Hepatocyte (in vitro differentiated cells): ENCODE measurements around the gene EEF1AKMT2. TPM values are rescaled to one million over a fixed set of nuclear protein-coding genes. Genes with fewer than 3 reads are reported as not detected.

Source experiments
- DNase-seq: peaks from one replicate; pipeline ENCODE4 v3.0.0-alpha.2; 2016; ENCODE audit warnings: low spot score
- H2AFZ ChIP-seq: fragments of 200-600 bp; sonication (generic); 2 replicates; pipeline ENCODE4 v1.6.0; 2016; ENCODE audit warnings: antibody characterized with exemption, mild to moderate bottlenecking
- H3K27ac ChIP-seq: fragments of 200-600 bp; sonication (generic); 2 replicates; pipeline ENCODE4 v1.5.1; 2016; ENCODE audit warnings: mild to moderate bottlenecking
- H3K27me3 ChIP-seq: fragments of 200-600 bp; sonication (generic); 2 replicates; pipeline ENCODE4 v1.6.1; 2016
- H3K36me3 ChIP-seq: fragments of 200-600 bp; sonication (generic); replicated peaks from 2 replicates; pipeline ENCODE4 v1.5.1; 2016; ENCODE audit warnings: low read depth; ENCODE audit not compliant: insufficient read depth
- H3K4me1 ChIP-seq: fragments of 200-600 bp; sonication (generic); 2 replicates; pipeline ENCODE4 v1.5.1; 2016; ENCODE audit warnings: mild to moderate bottlenecking, moderate library complexity; ENCODE audit not compliant: insufficient read depth
- H3K4me2 ChIP-seq: fragments of 200-600 bp; sonication (generic); 2 replicates; pipeline ENCODE4 v1.6.0; 2016
- H3K4me3 ChIP-seq: fragments of 200-600 bp; sonication (generic); 2 replicates; pipeline ENCODE4 v1.5.1; 2016; ENCODE audit warnings: mild to moderate bottlenecking
- H3K79me2 ChIP-seq: fragments of 200-600 bp; sonication (generic); 2 replicates; pipeline ENCODE4 v1.6.0; 2017; ENCODE audit warnings: mild to moderate bottlenecking
- H3K9me2 ChIP-seq: fragments of 200-600 bp; sonication (generic); replicated peaks from 2 replicates; pipeline ENCODE4 v1.6.0; 2017; ENCODE audit warnings: mild to moderate bottlenecking; ENCODE audit not compliant: insufficient read depth
- H3K9me3 ChIP-seq: fragments of 200-600 bp; sonication (generic); 2 replicates; pipeline ENCODE4 v1.5.1; 2016; ENCODE audit warnings: low read depth, mild to moderate bottlenecking
- H4K20me1 ChIP-seq: fragments of 200-600 bp; sonication (generic); 2 replicates; pipeline ENCODE4 v1.6.0; 2016; ENCODE audit warnings: mild to moderate bottlenecking; ENCODE audit not compliant: insufficient read depth, poor library complexity, severe bottlenecking
- EZH2 ChIP-seq: fragments of 200-600 bp; sonication (generic); IDR thresholded peaks from 2 replicates; pipeline ENCODE4 v1.6.1; 2016; ENCODE audit warnings: antibody characterized with exemption, mild to moderate bottlenecking, borderline replicate concordance
- EZH2phosphoT487 ChIP-seq: fragments of 200-600 bp; sonication (generic); IDR thresholded peaks from one replicate; pipeline ENCODE4 v1.6.1; 2018; ENCODE audit warnings: antibody characterized with exemption, mild to moderate bottlenecking, low read depth, moderate library complexity; ENCODE audit not compliant: unreplicated experiment, severe bottlenecking
- WGBS: methylation state at CpG from one replicate; pipeline ENCODE4 v1.1.6; 2016; ENCODE audit warnings: low lambda C conversion rate; ENCODE audit errors: missing lambda C conversion rate; 5-methylcytosine and 5-hydroxymethylcytosine counted together
- polyA plus RNA-seq: library from polyadenylated mRNA; unstranded; fragments of >200 nt; fragmentation: Nextera tagmentation; extraction: Ambion mirVana; gene quantifications from 2 replicates; pipeline ENCODE4 v1.2.1, GENCODE V29; 2016
- total RNA-seq: library from RNA; depleted of rRNA; stranded (reverse); fragments of >200 nt; gene quantifications from 2 replicates; pipeline ENCODE4 v1.2.3, GENCODE V29; 2014
- TF ChIP-seq, protein P1 (sequence below): fragments of 200-600 bp; sonication (generic); IDR thresholded peaks from 2 replicates; pipeline ENCODE4 v1.5.1; 2016; ENCODE audit warnings: antibody characterized with exemption, mild to moderate bottlenecking; ENCODE audit not compliant: poor library complexity

Gene EEF1AKMT2
- total and polyA plus RNA-seq, 2 experiments from 2014 or later, result 9.8 to 10.5 TPM

DNA sequence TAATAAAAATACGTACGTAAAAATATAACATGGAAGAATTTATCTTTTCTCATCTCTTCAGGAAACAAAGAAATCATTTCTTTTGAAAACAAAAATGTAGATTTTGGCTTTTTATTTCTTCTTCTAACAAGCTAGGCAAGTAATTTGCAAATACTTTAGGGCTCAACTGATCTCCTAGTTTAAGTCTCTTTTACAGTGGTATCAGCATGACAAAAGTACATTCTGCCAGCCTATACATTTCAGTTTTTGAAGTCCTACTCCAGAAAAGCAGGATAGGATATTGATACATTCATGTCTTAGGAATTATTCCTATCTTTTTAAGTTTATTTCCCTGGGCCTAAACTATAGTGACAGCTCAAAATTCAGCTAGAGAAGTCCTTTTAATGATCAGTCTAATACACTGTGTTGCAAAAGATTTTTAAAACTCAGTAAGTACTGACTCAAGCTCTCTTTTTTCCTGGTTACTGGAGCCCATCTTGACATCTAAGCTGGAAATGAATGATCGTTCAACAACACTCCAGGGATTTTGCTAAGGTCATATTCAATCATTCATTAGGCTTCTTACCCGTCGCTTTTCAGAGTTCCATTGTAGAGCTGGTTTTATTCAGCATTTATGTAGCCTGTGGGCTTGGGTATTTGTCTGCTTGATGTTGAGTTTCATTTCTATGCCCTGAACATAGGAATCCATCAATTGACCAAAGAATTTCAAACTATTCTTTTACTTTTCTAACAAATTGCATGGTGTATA, 35.4 kb downstream of the EEF1AKMT2 start:
- Histone ChIP-seq H2AFZ (no peak overlapping the region), H4K20me1 (no peaks in the 10 kb centered on the region), H3K27me3 (no peaks in the 10 kb centered on the region), H3K27ac (no peak overlapping the region), H3K4me1 (no peaks in the 10 kb centered on the region), H3K9me3 (no peaks in the 10 kb centered on the region), H3K4me2 (no peak overlapping the region), H3K36me3 (no peaks in the 10 kb centered on the region), H3K79me2 (no peaks in the 10 kb centered on the region), H3K9me2 (no peaks in the 10 kb centered on the region), H3K4me3 (no peak overlapping the region)
- DNase-seq, result no peak
- TF ChIP-seq EZH2phosphoT487 (no peak), EZH2 (no peak)
- TF ChIP-seq, protein P1, sequence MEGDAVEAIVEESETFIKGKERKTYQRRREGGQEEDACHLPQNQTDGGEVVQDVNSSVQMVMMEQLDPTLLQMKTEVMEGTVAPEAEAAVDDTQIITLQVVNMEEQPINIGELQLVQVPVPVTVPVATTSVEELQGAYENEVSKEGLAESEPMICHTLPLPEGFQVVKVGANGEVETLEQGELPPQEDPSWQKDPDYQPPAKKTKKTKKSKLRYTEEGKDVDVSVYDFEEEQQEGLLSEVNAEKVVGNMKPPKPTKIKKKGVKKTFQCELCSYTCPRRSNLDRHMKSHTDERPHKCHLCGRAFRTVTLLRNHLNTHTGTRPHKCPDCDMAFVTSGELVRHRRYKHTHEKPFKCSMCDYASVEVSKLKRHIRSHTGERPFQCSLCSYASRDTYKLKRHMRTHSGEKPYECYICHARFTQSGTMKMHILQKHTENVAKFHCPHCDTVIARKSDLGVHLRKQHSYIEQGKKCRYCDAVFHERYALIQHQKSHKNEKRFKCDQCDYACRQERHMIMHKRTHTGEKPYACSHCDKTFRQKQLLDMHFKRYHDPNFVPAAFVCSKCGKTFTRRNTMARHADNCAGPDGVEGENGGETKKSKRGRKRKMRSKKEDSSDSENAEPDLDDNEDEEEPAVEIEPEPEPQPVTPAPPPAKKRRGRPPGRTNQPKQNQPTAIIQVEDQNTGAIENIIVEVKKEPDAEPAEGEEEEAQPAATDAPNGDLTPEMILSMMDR, result no peak
- 88% methylated on average over 5 of the region's 5 CpGs for WGBS

DNA sequence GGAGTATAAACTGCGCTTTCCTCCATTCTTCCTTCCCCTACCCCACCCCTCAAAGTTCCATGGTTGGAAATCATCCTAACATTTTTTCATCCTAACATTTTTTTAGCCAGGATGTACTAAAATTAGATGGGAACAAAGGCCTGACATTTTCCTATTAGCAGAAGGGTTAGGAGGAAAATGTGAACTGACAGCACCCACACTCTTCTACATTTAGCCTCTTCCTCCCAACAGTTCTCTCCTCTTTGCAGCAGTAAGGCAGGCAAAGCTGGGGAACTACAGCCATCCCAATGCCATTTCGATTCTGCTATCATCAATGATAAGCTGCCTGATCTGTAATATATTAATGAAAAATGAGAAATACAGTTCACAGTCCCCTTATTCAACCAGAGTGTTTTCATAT, 36.1 kb downstream of the EEF1AKMT2 start:
- H3K4me3 ChIP-seq, result no peak overlapping the region
- no peaks in the 10 kb centered on the region for H3K27me3 ChIP-seq
- DNase-seq, result no peak
- H3K4me2 ChIP-seq, result no peak overlapping the region
- H3K9me2 ChIP-seq, result no peaks in the 10 kb centered on the region
- WGBS, result 89% methylated on average over 2 of the region's 2 CpGs
- TF ChIP-seq EZH2phosphoT487, result no peak
- TF ChIP-seq, protein P1, result no peak
- TF ChIP-seq EZH2, result no peak
- H3K9me3 ChIP-seq, result no peaks in the 10 kb centered on the region
- no peaks in the 10 kb centered on the region for H4K20me1 ChIP-seq
- no peaks in the 10 kb centered on the region for H3K79me2 ChIP-seq
- H3K27ac ChIP-seq, result no peak overlapping the region
- H3K36me3 ChIP-seq, result no peaks in the 10 kb centered on the region
- H3K4me1 ChIP-seq, result no peaks in the 10 kb centered on the region
- H2AFZ ChIP-seq, result no peak overlapping the region

DNA sequence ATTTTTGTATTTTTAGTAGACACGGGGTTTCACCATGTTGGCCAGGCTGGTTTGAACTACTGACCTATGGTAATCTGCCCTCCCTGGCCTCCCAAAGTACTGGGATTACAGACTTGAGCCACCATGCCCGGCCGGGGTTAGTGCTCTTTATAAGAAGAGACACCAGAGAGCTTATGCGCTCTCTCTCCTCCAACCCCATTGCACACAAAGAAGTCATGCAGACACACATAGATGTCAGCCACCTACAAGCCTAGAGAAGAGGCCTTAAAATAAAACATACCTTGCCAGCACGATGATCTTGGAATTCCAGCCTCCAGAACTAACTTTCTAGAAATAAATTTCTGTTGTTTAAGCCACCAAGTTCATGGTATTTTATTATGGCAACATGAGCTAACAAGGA, 37.5 kb downstream of the EEF1AKMT2 start:
- Histone ChIP-seq H3K27ac (no peak overlapping the region), H4K20me1 (no peaks in the 10 kb centered on the region), H2AFZ (no peak overlapping the region), H3K9me3 (no peaks in the 10 kb centered on the region), H3K27me3 (no peaks in the 10 kb centered on the region), H3K4me3 (no peak overlapping the region), H3K79me2 (no peaks in the 10 kb centered on the region), H3K4me1 (no peaks in the 10 kb centered on the region), H3K9me2 (no peaks in the 10 kb centered on the region), H3K36me3 (no peaks in the 10 kb centered on the region), H3K4me2 (no peak overlapping the region)
- TF ChIP-seq EZH2 (no peak), EZH2phosphoT487 (no peak)
- TF ChIP-seq, protein P1, result no peak
- WGBS, result 95% methylated on average over 5 of the region's 5 CpGs
- no peak for DNase-seq
